Endodermal cell (in vitro differentiated cells): Measurements from ENCODE around the gene SARS1. TPM values are rescaled to one million over a fixed set of nuclear protein-coding genes. Genes with fewer than 3 reads are reported as not detected.

ENCODE experiments used
- DNase-seq: peaks from one replicate; pipeline ENCODE4 v3.0.0-alpha.2; 2017
- H3K27ac ChIP-seq: 2 replicates; pipeline ENCODE4 v1.5.1; 2013; ENCODE audit warnings: mild to moderate bottlenecking, low read depth, low read length, moderate library complexity
- H3K27me3 ChIP-seq: 2 replicates; pipeline ENCODE4 v1.6.1; 2013; ENCODE audit warnings: mild to moderate bottlenecking, low read length, moderate library complexity; ENCODE audit not compliant: insufficient read depth, control insufficient read depth, poor library complexity, severe bottlenecking
- H3K36me3 ChIP-seq: 2 replicates; pipeline ENCODE4 v1.7.0; 2013; ENCODE audit warnings: mild to moderate bottlenecking, low read length, moderate library complexity; ENCODE audit not compliant: control insufficient read depth, insufficient read depth
- H3K4me1 ChIP-seq: one replicate; pipeline ENCODE4 v1.7.0; 2013; ENCODE audit warnings: low read length; ENCODE audit not compliant: control insufficient read depth, insufficient read depth
- H3K4me3 ChIP-seq: 2 replicates; pipeline ENCODE4 v1.5.1; 2013; ENCODE audit warnings: mild to moderate bottlenecking, low read length, moderate library complexity
- H3K9ac ChIP-seq: 2 replicates; pipeline ENCODE4 v1.6.1; 2013; ENCODE audit warnings: mild to moderate bottlenecking, low read length, moderate library complexity; ENCODE audit not compliant: poor library complexity, severe bottlenecking; ENCODE audit errors: extremely low read depth
- H3K9me3 ChIP-seq: 2 replicates; pipeline ENCODE4 v1.6.1; 2013; ENCODE audit warnings: mild to moderate bottlenecking, low read length, moderate library complexity; ENCODE audit not compliant: control insufficient read depth
- H3K27ac Mint-ChIP-seq: 2 replicates; pipeline ENCODE4 v1.8.0; 2020; ENCODE audit warnings: mixed read lengths
- H3K27me3 Mint-ChIP-seq: 2 replicates; pipeline ENCODE4 v1.8.0; 2021; ENCODE audit warnings: mild to moderate bottlenecking, mixed read lengths; ENCODE audit not compliant: insufficient read depth
- H3K36me3 Mint-ChIP-seq: 2 replicates; pipeline ENCODE4 v1.8.0; 2020; ENCODE audit warnings: low read depth, mixed read lengths
- H3K4me1 Mint-ChIP-seq: 2 replicates; pipeline ENCODE4 v1.8.0; 2020; ENCODE audit warnings: mixed read lengths
- H3K4me3 Mint-ChIP-seq: 2 replicates; pipeline ENCODE4 v1.8.0; 2020; ENCODE audit warnings: mild to moderate bottlenecking, moderate library complexity, mixed read lengths
- H3K9me3 Mint-ChIP-seq: 2 replicates; pipeline ENCODE4 v1.8.0; 2020; ENCODE audit warnings: mild to moderate bottlenecking, mixed read lengths
- CTCF ChIP-seq: fragments of 200-600 bp; sonication (generic); conservative IDR thresholded peaks from 2 replicates; pipeline ENCODE4 v1.5.0; 2021; ENCODE audit warnings: antibody characterized with exemption, mild to moderate bottlenecking
- WGBS, 2 experiments: methylation state at CpG; one replicate each; pipeline versions ENCODE4 v1.1.5 to v1.1.7; 2013; ENCODE audit warnings: missing lambda C conversion rate in 2 of 2, mixed read lengths in 1 of 2; ENCODE audit not compliant: insufficient coverage in 1 of 2, insufficient read length in 1 of 2; 5-methylcytosine and 5-hydroxymethylcytosine counted together
- total RNA-seq, 2 donors: library from RNA; stranded (reverse); fragmentation: NEBNext Ultra II Directional in 1 of 2; extraction: Animal tissue kit (Norgen Biotek cat#: 25700) in 1 of 2; gene quantifications; 2 replicates in 1 of 2; 3 replicates in 1 of 2; pipeline ENCODE4 v1.2.1, GENCODE V29; 2021

The SARS1 gene
- total RNA-seq, 2 donors from 2014 or later: 100 to 101 TPM

- H3K36me3 ChIP-seq: no peaks in the 10 kb centered on the region
- no peaks in the 10 kb centered on the region for H3K9me3 ChIP-seq
- no peak for TF ChIP-seq CTCF
- DNase-seq: no peak
- H3K9ac ChIP-seq: no peak overlapping the region
- H3K27me3 Mint-ChIP-seq: peaks cover 4% of the 10 kb centered on the region
- no peaks in the 10 kb centered on the region for H3K27me3 ChIP-seq
- no peak overlapping the region for H3K27ac ChIP-seq
- H3K36me3 Mint-ChIP-seq: no peaks in the 10 kb centered on the region
- H3K27ac Mint-ChIP-seq: no peak overlapping the region
- no peaks in the 10 kb centered on the region for H3K4me1 ChIP-seq
- H3K4me3 ChIP-seq: no peak overlapping the region
- peaks cover 15% of the 10 kb centered on the region for H3K4me1 Mint-ChIP-seq
- H3K4me3 Mint-ChIP-seq: no peak overlapping the region
- no peaks in the 10 kb centered on the region for H3K9me3 Mint-ChIP-seq
Observed at GRCh38 chr1:109191891-109192290, 21.8 kb upstream of the SARS1 start.

DNA sequence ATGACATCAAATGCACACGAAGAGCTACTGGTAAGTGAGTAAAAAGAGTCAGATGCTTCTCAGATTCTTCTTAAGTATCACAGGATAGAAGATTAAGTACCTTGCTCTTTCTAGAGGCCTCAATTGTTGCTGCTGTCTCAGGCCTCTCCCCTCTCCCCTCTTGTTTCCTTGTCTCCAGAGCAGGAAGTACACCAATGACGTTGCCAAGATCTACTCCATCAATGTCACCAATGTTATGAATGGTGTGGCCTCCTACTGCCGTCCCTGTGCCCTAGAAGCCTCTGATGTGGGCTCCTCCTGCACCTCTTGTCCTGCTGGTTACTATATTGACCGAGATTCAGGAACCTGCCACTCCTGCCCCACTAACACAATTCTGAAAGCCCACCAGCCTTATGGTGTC, 21.3 kb upstream of the SARS1 start:
- Histone ChIP-seq H3K4me1 (no peaks in the 10 kb centered on the region), H3K9ac (no peak overlapping the region), H3K27ac (no peak overlapping the region), H3K9me3 (no peaks in the 10 kb centered on the region), H3K27me3 (no peaks in the 10 kb centered on the region), H3K4me3 (no peak overlapping the region), H3K36me3 (no peaks in the 10 kb centered on the region)
- DNase-seq: no peak
- Mint-ChIP-seq H3K4me3 (no peak overlapping the region), H3K9me3 (no peaks in the 10 kb centered on the region), H3K27me3 (peaks cover 4% of the 10 kb centered on the region), H3K27ac (no peak overlapping the region), H3K36me3 (no peaks in the 10 kb centered on the region), H3K4me1 (peaks cover 13% of the 10 kb centered on the region)
- 81 to 88% methylated on average over 3 to 4 of the region's 4 CpGs for WGBS, 2 experiments
- no peak for TF ChIP-seq CTCF

- TF ChIP-seq CTCF: peak; percentile 87
- Mint-ChIP-seq H3K27ac (no peak overlapping the region), H3K9me3 (no peaks in the 10 kb centered on the region), H3K4me1 (peaks cover 13% of the 10 kb centered on the region), H3K4me3 (no peak overlapping the region), H3K27me3 (peaks cover 3% of the 10 kb centered on the region), H3K36me3 (no peaks in the 10 kb centered on the region)
- WGBS, 2 experiments: 67 to 70% methylated on average over 9 to 14 of the region's 14 CpGs
- H3K27ac ChIP-seq: no peak overlapping the region
- no peak overlapping the region for H3K4me3 ChIP-seq
- H3K9ac ChIP-seq: no peak overlapping the region
- DNase-seq: peak; percentile 88
- no peaks in the 10 kb centered on the region for H3K4me1 ChIP-seq
- H3K9me3 ChIP-seq: no peaks in the 10 kb centered on the region
- H3K27me3 ChIP-seq: no peaks in the 10 kb centered on the region
- no peaks in the 10 kb centered on the region for H3K36me3 ChIP-seq
Observed at GRCh38 chr1:109193653-109194590, 19.8 kb upstream of the SARS1 start.
